Fibroblast of lung (primary cell): ENCODE measurements around the gene CCDC54.

Source experiments
- CTCF ChIP-seq, 2 donors: IDR thresholded peaks in 1 of 2; conservative IDR thresholded peaks in 1 of 2; 1 replicate in 1 of 2; 2 replicates in 1 of 2; pipeline ENCODE4 v1.5.1; 2011 to 2012; ENCODE audit warnings: low read length in 2 of 2, control low read depth in 1 of 2, inconsistent platforms in 1 of 2, low read depth in 1 of 2, mild to moderate bottlenecking in 1 of 2
- EZH2 ChIP-seq: IDR thresholded peaks from 2 replicates; pipeline ENCODE4 v1.5.1; 2012; ENCODE audit warnings: low read length, control low read depth, mild to moderate bottlenecking; ENCODE audit errors: missing control alignments

GRCh38 chr3:107407355-107407754 is 30.1 kb downstream of the CCDC54 start:
- no peak for TF ChIP-seq CTCF (conservative IDR thresholded peaks at IDR 0.05 in 1 of 2, IDR thresholded peaks at IDR 0.05 in 1 of 2; ENCODE audit: low read depth in 1 of 2, low read length in 2 of 2)
- TF ChIP-seq EZH2, result no peak
